ENCODE results near the gene AUTS2.

GRCh38 chr7:70525991-70526390 lies 927.7 kb downstream of the AUTS2 start:
- TF ChIP-seq CTCF (IDR thresholded peaks at IDR 0.05) (no peak), POLR2AphosphoS5 (IDR thresholded peaks at IDR 0.05) (no peak), POLR2A (IDR thresholded peaks at IDR 0.05) (no peak), EP300 (IDR thresholded peaks at IDR 0.05) (no peak)
